ENCODE data around the gene ITGB1BP1.

DNA sequence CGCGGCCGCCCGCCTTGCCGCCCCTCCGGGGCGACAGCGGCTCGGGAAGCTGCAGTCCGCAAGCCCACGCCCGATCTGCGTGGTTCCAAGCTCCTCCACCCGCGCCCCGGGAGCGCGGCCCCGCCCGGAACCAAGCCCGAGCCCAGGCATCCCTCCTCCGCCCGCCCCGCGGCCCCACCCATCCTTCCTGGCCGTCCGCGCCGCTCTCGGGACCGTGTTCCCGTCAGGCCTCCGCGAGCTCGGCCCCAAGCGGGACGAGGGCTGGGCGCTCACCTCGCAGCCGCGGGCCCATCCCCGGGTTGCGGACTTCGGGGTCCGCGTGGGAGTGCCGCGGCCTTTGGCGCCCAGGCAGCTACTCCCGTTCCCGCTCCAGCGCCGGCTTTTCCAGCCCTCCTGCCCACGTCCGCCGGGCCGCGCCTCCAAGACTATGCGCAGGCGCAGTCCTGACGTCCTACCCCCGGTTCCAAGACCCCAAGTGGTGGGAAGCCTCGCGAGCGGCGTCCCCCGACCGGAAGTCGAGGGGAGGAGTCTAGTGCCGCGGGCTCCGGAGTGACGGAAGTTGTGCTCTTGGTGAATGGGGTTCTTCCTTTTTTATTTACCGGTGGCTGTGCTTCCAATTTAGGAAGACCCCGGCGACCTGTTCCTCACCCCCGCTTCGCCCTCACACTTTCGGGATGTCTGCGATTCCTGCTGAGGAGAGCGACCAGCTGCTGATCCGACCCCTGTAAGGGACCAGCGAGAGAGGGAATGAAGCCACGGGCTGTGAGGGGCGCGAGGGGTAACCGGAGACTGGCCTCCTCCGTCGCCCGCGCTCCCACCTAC lies at the start of gene ITGB1BP1, which contains the start of gene CPSF3:
- peak; percentile 46 to 89 for TF ChIP-seq POLR2A (IDR thresholded peaks at IDR 0.05)
- TF ChIP-seq, protein P1, sequence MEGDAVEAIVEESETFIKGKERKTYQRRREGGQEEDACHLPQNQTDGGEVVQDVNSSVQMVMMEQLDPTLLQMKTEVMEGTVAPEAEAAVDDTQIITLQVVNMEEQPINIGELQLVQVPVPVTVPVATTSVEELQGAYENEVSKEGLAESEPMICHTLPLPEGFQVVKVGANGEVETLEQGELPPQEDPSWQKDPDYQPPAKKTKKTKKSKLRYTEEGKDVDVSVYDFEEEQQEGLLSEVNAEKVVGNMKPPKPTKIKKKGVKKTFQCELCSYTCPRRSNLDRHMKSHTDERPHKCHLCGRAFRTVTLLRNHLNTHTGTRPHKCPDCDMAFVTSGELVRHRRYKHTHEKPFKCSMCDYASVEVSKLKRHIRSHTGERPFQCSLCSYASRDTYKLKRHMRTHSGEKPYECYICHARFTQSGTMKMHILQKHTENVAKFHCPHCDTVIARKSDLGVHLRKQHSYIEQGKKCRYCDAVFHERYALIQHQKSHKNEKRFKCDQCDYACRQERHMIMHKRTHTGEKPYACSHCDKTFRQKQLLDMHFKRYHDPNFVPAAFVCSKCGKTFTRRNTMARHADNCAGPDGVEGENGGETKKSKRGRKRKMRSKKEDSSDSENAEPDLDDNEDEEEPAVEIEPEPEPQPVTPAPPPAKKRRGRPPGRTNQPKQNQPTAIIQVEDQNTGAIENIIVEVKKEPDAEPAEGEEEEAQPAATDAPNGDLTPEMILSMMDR (IDR thresholded peaks at IDR 0.05) = peak in 3 of 4 experiments; percentile 36 to 56 (median 41)
